ENCODE measurements around the gene GRWD1. TPM values are rescaled to one million over a fixed set of nuclear protein-coding genes. Genes with fewer than 3 reads are reported as not detected.

The GRWD1 gene
- total and polyA plus RNA-seq, 7 donors, result 24.2 to 53.7 (median 42.0) TPM

GRCh38 chr19:48398102-48398374, 47.7 kb upstream of the GRWD1 start:
- DNase-seq, result no peak
- no peak for ATAC-seq
- no peaks in the 10 kb centered on the region for H3K36me3 ChIP-seq (ENCODE audit: insufficient read depth in 1 of 2, low read depth in 1 of 2)
- intact Hi-C loops (cut with DNase I), result no loop called here
- H3K4me3 ChIP-seq, result peak overlapping the region; percentile 42
- H3K4me1 ChIP-seq, result no peaks in the 10 kb centered on the region
- WGBS, 3 donors, result 3 to 6% (median 5%) methylated on average over 15 to 17 of the region's 17 CpGs
- TF ChIP-seq, protein P1, sequence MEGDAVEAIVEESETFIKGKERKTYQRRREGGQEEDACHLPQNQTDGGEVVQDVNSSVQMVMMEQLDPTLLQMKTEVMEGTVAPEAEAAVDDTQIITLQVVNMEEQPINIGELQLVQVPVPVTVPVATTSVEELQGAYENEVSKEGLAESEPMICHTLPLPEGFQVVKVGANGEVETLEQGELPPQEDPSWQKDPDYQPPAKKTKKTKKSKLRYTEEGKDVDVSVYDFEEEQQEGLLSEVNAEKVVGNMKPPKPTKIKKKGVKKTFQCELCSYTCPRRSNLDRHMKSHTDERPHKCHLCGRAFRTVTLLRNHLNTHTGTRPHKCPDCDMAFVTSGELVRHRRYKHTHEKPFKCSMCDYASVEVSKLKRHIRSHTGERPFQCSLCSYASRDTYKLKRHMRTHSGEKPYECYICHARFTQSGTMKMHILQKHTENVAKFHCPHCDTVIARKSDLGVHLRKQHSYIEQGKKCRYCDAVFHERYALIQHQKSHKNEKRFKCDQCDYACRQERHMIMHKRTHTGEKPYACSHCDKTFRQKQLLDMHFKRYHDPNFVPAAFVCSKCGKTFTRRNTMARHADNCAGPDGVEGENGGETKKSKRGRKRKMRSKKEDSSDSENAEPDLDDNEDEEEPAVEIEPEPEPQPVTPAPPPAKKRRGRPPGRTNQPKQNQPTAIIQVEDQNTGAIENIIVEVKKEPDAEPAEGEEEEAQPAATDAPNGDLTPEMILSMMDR (IDR thresholded peaks at IDR 0.05), result no peak
- peaks cover 0 to 49% (median 38%) of the 10 kb centered on the region in 3 donors for H3K27me3 ChIP-seq (ENCODE audit: insufficient read depth in 3 of 3, low read length in 2 of 3)
- no peak overlapping the region for H3K27ac ChIP-seq
- H3K9me3 ChIP-seq, result no peaks in the 10 kb centered on the region

DNA sequence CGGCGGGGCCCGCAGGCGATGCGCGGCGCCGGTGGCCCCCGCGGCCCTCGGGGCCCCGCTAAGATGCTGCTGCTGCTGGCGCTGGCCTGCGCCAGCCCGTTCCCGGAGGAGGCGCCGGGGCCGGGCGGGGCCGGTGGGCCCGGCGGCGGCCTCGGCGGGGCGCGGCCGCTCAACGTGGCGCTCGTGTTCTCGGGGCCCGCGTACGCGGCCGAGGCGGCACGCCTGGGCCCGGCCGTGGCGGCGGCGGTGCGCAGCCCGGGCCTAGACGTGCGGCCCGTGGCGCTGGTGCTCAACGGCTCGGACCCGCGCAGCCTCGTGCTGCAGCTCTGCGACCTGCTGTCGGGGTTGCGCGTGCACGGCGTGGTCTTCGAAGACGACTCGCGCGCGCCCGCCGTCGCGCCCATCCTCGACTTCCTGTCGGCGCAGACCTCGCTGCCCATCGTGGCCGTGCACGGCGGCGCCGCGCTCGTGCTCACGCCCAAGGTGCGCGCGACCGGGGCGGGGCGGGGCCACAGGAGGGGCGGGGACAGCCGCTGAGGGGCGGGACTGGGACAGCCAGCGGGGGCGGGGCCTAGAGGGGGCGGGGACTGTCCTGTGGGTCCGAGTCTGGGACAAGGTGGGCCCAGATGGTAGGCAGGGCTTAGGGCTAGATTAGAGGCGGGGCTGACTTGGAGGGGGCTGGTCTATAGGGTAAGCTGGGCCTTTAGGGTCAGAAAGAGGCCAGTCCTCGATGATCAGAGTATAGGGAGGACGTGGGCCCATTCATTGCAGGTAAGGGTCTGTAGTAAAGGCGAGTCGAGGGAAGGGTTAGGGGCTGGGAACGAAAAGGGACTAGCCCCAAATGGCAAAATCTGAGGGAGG, 47.2 kb upstream of the GRWD1 start:
- intact Hi-C loops (cut with DNase I), result no loop called here
- peak overlapping the region; percentile 52 for H3K4me3 ChIP-seq
- no peak overlapping the region for H3K27ac ChIP-seq
- TF ChIP-seq, protein P1 (IDR thresholded peaks at IDR 0.05), result no peak
- whole genome bisulfite sequencing, 3 donors, result 6 to 10% (median 8%) methylated on average over 51 to 104 of the region's 104 CpGs
- ATAC-seq, result peak; percentile 47 to 71 (median 64)
- no peaks in the 10 kb centered on the region for H3K36me3 ChIP-seq (ENCODE audit: insufficient read depth in 1 of 2, low read depth in 1 of 2)
- H3K9me3 ChIP-seq, result no peaks in the 10 kb centered on the region
- peak; percentile 83 to 85 for DNase-seq
- H3K4me1 ChIP-seq, result no peaks in the 10 kb centered on the region
- peaks cover 0 to 43% (median 35%) of the 10 kb centered on the region in 3 donors for H3K27me3 ChIP-seq (ENCODE audit: insufficient read depth in 3 of 3, low read length in 2 of 3)

DNA sequence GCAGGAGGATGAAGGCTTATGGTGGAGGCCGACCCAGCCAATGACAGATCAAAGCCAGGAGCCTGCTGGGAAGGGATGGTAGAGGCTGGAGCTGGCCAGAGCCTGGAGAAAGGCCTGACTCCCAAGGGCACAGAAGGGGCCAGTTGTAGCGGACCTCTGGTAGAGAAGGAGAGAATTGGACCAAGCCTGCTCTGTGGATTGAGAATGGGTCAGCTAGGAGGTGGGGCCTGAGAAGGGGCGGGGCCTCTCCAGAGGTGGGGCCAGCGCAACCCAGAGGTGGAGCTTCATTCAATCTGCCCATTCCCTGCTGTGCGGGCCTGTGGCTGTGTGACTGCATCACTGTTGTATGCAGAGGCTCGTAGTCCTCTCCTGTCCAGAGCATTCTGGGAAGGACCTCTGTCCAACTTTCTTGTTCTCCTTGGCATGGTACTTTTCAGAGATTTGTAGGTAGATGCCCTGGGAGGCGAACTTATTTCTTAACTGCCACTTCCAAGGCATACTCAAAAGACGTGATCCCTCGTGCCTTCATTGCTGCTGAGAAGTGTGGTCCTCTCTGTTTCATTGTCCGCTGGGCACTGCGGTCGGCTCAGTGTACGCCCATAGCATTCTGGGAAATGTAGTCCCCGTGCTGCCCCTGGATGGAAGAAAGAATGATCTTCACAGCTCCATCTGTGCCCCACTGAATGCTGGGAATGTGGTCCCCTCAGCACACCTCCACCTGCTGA, 45.6 kb upstream of the GRWD1 start:
- H3K36me3 ChIP-seq (ENCODE audit: insufficient read depth in 1 of 2, low read depth in 1 of 2), result no peaks in the 10 kb centered on the region
- TF ChIP-seq, protein P1 (IDR thresholded peaks at IDR 0.05), result no peak
- intact Hi-C loops (cut with DNase I), result no loop called here
- 33 to 42% (median 36%) methylated on average over 14 of the region's 14 CpGs for WGBS, 3 donors
- H3K27me3 ChIP-seq (ENCODE audit: insufficient read depth in 3 of 3, low read length in 2 of 3), result peaks cover 0 to 31% (median 28%) of the 10 kb centered on the region in 3 donors
- peak; percentile 48 to 72 (median 66) for ATAC-seq
- no peaks in the 10 kb centered on the region for H3K9me3 ChIP-seq
- peak overlapping the region; percentile 24 for H3K4me3 ChIP-seq
- no peaks in the 10 kb centered on the region for H3K4me1 ChIP-seq
- peak; percentile 52 to 76 for DNase-seq
- H3K27ac ChIP-seq, result no peak overlapping the region

DNA sequence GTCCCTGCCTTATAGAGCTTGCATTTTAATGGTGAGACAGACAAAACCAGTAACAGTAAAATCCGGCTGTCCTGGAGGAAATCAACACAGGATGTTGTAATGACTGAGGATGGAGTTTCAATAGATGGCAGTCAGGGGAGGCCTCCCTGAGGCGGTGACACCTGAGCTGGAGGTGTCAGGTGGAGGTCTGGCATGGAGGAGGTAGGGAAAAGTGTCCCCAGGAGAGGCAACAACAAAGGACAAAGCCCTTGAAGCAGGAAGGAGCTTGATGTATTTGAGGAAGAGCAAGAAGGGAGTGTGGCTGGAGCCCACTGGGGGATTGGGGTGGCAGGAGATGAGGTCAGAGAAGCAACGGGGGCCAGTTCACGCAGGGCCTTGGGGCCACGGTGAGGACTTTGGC, 44.5 kb upstream of the GRWD1 start:
- no peaks in the 10 kb centered on the region for H3K4me1 ChIP-seq
- H3K27me3 ChIP-seq (ENCODE audit: insufficient read depth in 3 of 3, low read length in 2 of 3), result peaks cover 0 to 27% (median 17%) of the 10 kb centered on the region in 3 donors
- 59 to 64% (median 64%) methylated on average over 5 of the region's 5 CpGs for WGBS, 3 donors
- no peaks in the 10 kb centered on the region for H3K9me3 ChIP-seq
- no peak for DNase-seq
- H3K4me3 ChIP-seq, result no peak overlapping the region
- intact Hi-C loops (cut with DNase I), result no loop called here
- TF ChIP-seq, protein P1 (IDR thresholded peaks at IDR 0.05), result no peak
- ATAC-seq, result no peak
- no peaks in the 10 kb centered on the region for H3K36me3 ChIP-seq (ENCODE audit: insufficient read depth in 1 of 2, low read depth in 1 of 2)
- no peak overlapping the region for H3K27ac ChIP-seq
